HepG2 (cell line): ENCODE measurements around the gene LIM2. TPM values are rescaled to one million over a fixed set of nuclear protein-coding genes. Genes with fewer than 3 reads are reported as not detected.

Experiments
- CAMTA2 ChIP-seq: sonication (generic); formaldehyde crosslinking; IDR thresholded peaks from 2 replicates; pipeline ENCODE4 v1.4.0; 2020; ENCODE audit warnings: mild to moderate bottlenecking, missing genetic modification reagents, borderline replicate concordance
- CEBPG ChIP-seq: IDR thresholded peaks from 2 replicates; pipeline ENCODE4 v1.6.1; 2016
- CHCHD3 ChIP-seq: sonication (generic); formaldehyde crosslinking; IDR thresholded peaks from 2 replicates; pipeline ENCODE4 v1.8.0; 2022; ENCODE audit warnings: mild to moderate bottlenecking, missing genetic modification reagents, moderate library complexity
- EEA1 ChIP-seq: sonication (generic); formaldehyde crosslinking; IDR thresholded peaks from 2 replicates; pipeline ENCODE4 v1.5.1; 2020; ENCODE audit warnings: mild to moderate bottlenecking, missing genetic modification reagents, borderline replicate concordance
- GATA4 ChIP-seq: sonication (generic); IDR thresholded peaks from 2 replicates; pipeline ENCODE4 v1.6.1; 2016; ENCODE audit warnings: antibody characterized with exemption, low read depth, borderline replicate concordance
- HDAC1 ChIP-seq: sonication (generic); formaldehyde crosslinking; IDR thresholded peaks from 2 replicates; pipeline ENCODE4 v1.5.1; 2020; ENCODE audit warnings: mild to moderate bottlenecking, missing genetic modification reagents
- HIVEP1 ChIP-seq: sonication (generic); formaldehyde crosslinking; IDR thresholded peaks from 2 replicates; pipeline ENCODE4 v1.4.0; 2020; ENCODE audit warnings: mild to moderate bottlenecking, missing genetic modification reagents
- HMG20B ChIP-seq: conservative IDR thresholded peaks from 2 replicates; pipeline ENCODE4 v1.6.1; 2016; ENCODE audit warnings: missing genetic modification reagents, missing compliant biosample characterization
- MED1 ChIP-seq: sonication (generic); formaldehyde crosslinking; IDR thresholded peaks from 2 replicates; pipeline ENCODE4 v1.4.0; 2020; ENCODE audit warnings: missing genetic modification reagents
- NFRKB ChIP-seq: fragments of 450-650 bp; IDR thresholded peaks from 2 replicates; pipeline ENCODE4 v1.6.1; 2017
- POLR2AphosphoS5 ChIP-seq: IDR thresholded peaks from 2 replicates; pipeline ENCODE4 v1.6.1; 2012; ENCODE audit warnings: low read depth, low read length
- RARG ChIP-seq: sonication (generic); formaldehyde crosslinking; IDR thresholded peaks from 2 replicates; pipeline ENCODE4 v1.4.0; 2020; ENCODE audit warnings: low read depth, mild to moderate bottlenecking, missing genetic modification reagents
- RCOR2 ChIP-seq: IDR thresholded peaks from 2 replicates; pipeline ENCODE4 v1.6.1; 2016; ENCODE audit warnings: missing biosample characterization, missing genetic modification reagents
- REPIN1 ChIP-seq: sonication (generic); formaldehyde crosslinking; IDR thresholded peaks from 2 replicates; pipeline ENCODE4 v1.8.0; 2022; ENCODE audit warnings: missing genetic modification reagents, low read depth, mild to moderate bottlenecking, borderline replicate concordance
- REXO4 ChIP-seq: sonication (generic); formaldehyde crosslinking; IDR thresholded peaks from 2 replicates; pipeline ENCODE4 v1.8.0; 2022; ENCODE audit warnings: missing genetic modification reagents, mild to moderate bottlenecking, borderline replicate concordance
- SETDB1 ChIP-seq: sonication (generic); formaldehyde crosslinking; IDR thresholded peaks from 2 replicates; pipeline ENCODE4 v1.5.1; 2020; ENCODE audit warnings: missing genetic modification reagents, mild to moderate bottlenecking, borderline replicate concordance
- SKI ChIP-seq: fragments of 450-650 bp; IDR thresholded peaks from one replicate; pipeline ENCODE4 v1.6.1; 2018; ENCODE audit warnings: mild to moderate bottlenecking; ENCODE audit not compliant: partially characterized antibody
- SMARCC2 ChIP-seq: fragments of 450-650 bp; IDR thresholded peaks from 2 replicates; pipeline ENCODE4 v1.6.1; 2017; ENCODE audit warnings: antibody characterized with exemption, mild to moderate bottlenecking
- TMF1 ChIP-seq: sonication (generic); formaldehyde crosslinking; IDR thresholded peaks from 2 replicates; pipeline ENCODE4 v1.8.1; 2022; ENCODE audit warnings: low read depth, missing genetic modification reagents
- TOPORS ChIP-seq: sonication (generic); formaldehyde crosslinking; IDR thresholded peaks from 2 replicates; pipeline ENCODE4 v1.8.0; 2023; ENCODE audit warnings: mild to moderate bottlenecking, missing genetic modification reagents
- TRIM24 ChIP-seq: sonication (generic); formaldehyde crosslinking; IDR thresholded peaks from 2 replicates; pipeline ENCODE4 v1.8.0; 2022; ENCODE audit warnings: mild to moderate bottlenecking, missing genetic modification reagents
- ZFP82 ChIP-seq: sonication (generic); formaldehyde crosslinking; IDR thresholded peaks from 2 replicates; pipeline ENCODE4 v1.5.1; 2020; ENCODE audit warnings: mild to moderate bottlenecking, missing genetic modification reagents, borderline replicate concordance
- ZKSCAN5 ChIP-seq: sonication (generic); formaldehyde crosslinking; IDR thresholded peaks from 2 replicates; pipeline ENCODE4 v1.5.1; 2020; ENCODE audit warnings: mild to moderate bottlenecking, missing genetic modification reagents
- ZNF138 ChIP-seq: sonication (generic); formaldehyde crosslinking; IDR thresholded peaks from 2 replicates; pipeline ENCODE4 v1.5.0; 2020; ENCODE audit warnings: mild to moderate bottlenecking, low read depth, missing genetic modification reagents
- ZNF558 ChIP-seq: sonication (generic); formaldehyde crosslinking; IDR thresholded peaks from 2 replicates; pipeline ENCODE4 v1.9.0; 2022; ENCODE audit warnings: mild to moderate bottlenecking, missing genetic modification reagents, borderline replicate concordance
- ZNF766 ChIP-seq: sonication (generic); formaldehyde crosslinking; IDR thresholded peaks from 2 replicates; pipeline ENCODE4 v1.5.0; 2020; ENCODE audit warnings: missing genetic modification reagents, borderline replicate concordance
- polyA plus RNA-seq, 8 experiments: library from polyadenylated mRNA; depleted of rRNA in 3 of 8; stranded (reverse) in 7 of 8; unstranded in 1 of 8; fragments of >200 nt; fragmentation: Illumina TruSeq in 4 of 8; extraction: Trizol in 4 of 8; gene quantifications; 2 replicates each; pipeline versions ENCODE4 v1.2.1 to v1.2.3, GENCODE V29; 2011 to 2016; ENCODE audit warnings: low read depth in 4 of 8, missing spikeins in 1 of 8, mixed read lengths in 1 of 8; ENCODE audit not compliant: insufficient read depth in 1 of 8
- total RNA-seq, 5 experiments: library from RNA; depleted of rRNA; stranded (reverse); fragments of >200 nt; fragmentation: Illumina TruSeq; extraction: Trizol; gene quantifications; 2 replicates each; pipeline ENCODE4 v1.2.3, GENCODE V29; 2016; ENCODE audit warnings: low read depth in 1 of 5
- TF ChIP-seq, protein P1 (sequence below): IDR thresholded peaks from 2 replicates; pipeline ENCODE4 v1.6.1; 2012; ENCODE audit warnings: low read depth, low read length, improper control_type of control experiment
- TF ChIP-seq, protein P2 (sequence below): sonication (generic); formaldehyde crosslinking; IDR thresholded peaks from 2 replicates; pipeline ENCODE4 v1.4.0; 2020; ENCODE audit warnings: missing genetic modification reagents
- TF ChIP-seq, protein P3 (sequence below): IDR thresholded peaks from 2 replicates; pipeline ENCODE4 v1.6.1; 2016; ENCODE audit warnings: low read depth, control low read depth

LIM2 gene
- total and polyA plus RNA-seq, 2 of the 13 experiments (the other 11 are each of a cell fraction or from before 2014, with no cell fraction given): 1.3 TPM; not detected in 1

DNA sequence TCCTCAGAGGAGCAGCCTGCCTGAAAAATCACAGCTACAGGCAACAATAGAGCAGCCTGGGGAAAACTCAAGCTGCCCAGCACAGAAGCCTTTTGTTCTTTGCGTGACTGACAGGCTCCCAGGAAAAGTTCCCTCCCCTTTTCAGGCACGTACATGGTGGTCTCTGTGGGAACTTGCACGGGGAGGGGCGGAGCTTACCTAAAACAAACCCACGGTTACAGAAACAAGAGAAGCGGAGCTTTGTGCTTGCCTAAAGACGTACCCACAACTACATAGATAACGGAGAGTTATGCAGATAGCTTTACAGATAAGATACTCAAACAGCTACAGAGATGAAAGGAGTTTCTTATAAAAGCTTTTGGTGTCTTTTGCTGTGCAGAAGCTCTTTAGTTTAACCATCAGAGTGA, 33.0 kb downstream of the LIM2 start (continued):
- TF ChIP-seq, protein P1, sequence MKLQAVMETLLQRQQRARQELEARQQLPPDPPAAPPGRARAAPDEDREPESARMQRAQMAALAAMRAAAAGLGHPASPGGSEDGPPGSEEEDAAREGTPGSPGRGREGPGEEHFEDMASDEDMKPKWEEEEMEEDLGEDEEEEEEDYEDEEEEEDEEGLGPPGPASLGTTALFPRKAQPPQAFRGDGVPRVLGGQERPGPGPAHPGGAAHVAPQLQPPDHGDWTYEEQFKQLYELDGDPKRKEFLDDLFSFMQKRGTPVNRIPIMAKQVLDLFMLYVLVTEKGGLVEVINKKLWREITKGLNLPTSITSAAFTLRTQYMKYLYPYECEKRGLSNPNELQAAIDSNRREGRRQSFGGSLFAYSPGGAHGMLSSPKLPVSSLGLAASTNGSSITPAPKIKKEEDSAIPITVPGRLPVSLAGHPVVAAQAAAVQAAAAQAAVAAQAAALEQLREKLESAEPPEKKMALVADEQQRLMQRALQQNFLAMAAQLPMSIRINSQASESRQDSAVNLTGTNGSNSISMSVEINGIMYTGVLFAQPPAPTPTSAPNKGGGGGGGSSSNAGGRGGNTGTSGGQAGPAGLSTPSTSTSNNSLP: no peak
- TF ChIP-seq SKI (no peak), CAMTA2 (CRISPR knock-in tag) (no peak), ZFP82 (CRISPR knock-in tag) (no peak), CEBPG (CRISPR knock-in tag) (peak; percentile 37; the same call in 1 of the 2 replicates), GATA4 (peak; percentile 99), RARG (no peak), RCOR2 (CRISPR knock-in tag) (no peak), MED1 (CRISPR knock-in tag) (peak; percentile 92), ZKSCAN5 (CRISPR knock-in tag) (no peak), ZNF558 (no peak), TMF1 (no peak), HIVEP1 (CRISPR knock-in tag) (no peak), ZNF138 (CRISPR knock-in tag) (no peak), NFRKB (no peak), CHCHD3 (CRISPR knock-in tag) (no peak), REXO4 (CRISPR knock-in tag) (no peak), TRIM24 (CRISPR knock-in tag) (no peak), REPIN1 (no peak), TOPORS (CRISPR knock-in tag) (no peak), EEA1 (no peak), HMG20B (CRISPR knock-in tag) (no peak; the same call in 1 of the 2 replicates), POLR2AphosphoS5 (peak; percentile 7; the same call in 1 of the 2 replicates), HDAC1 (CRISPR knock-in tag) (peak; percentile 59; the same call in 1 of the 2 replicates), SMARCC2 (no peak), SETDB1 (no peak), ZNF766 (peak; percentile 12; the same call in 1 of the 2 replicates)
- TF ChIP-seq, protein P2, sequence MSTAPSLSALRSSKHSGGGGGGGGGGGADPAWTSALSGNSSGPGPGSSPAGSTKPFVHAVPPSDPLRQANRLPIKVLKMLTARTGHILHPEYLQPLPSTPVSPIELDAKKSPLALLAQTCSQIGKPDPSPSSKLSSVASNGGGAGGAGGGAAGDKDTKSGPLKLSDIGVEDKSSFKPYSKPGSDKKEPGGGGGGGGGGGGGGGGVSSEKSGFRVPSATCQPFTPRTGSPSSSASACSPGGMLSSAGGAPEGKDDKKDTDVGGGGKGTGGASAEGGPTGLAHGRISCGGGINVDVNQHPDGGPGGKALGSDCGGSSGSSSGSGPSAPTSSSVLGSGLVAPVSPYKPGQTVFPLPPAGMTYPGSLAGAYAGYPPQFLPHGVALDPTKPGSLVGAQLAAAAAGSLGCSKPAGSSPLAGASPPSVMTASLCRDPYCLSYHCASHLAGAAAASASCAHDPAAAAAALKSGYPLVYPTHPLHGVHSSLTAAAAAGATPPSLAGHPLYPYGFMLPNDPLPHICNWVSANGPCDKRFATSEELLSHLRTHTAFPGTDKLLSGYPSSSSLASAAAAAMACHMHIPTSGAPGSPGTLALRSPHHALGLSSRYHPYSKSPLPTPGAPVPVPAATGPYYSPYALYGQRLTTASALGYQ (CRISPR knock-in tag): peak; percentile 93
- TF ChIP-seq, protein P3, sequence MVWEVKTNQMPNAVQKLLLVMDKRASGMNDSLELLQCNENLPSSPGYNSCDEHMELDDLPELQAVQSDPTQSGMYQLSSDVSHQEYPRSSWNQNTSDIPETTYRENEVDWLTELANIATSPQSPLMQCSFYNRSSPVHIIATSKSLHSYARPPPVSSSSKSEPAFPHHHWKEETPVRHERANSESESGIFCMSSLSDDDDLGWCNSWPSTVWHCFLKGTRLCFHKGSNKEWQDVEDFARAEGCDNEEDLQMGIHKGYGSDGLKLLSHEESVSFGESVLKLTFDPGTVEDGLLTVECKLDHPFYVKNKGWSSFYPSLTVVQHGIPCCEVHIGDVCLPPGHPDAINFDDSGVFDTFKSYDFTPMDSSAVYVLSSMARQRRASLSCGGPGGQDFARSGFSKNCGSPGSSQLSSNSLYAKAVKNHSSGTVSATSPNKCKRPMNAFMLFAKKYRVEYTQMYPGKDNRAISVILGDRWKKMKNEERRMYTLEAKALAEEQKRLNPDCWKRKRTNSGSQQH (CRISPR knock-in tag): no peak
